ENCODE results near the gene C4orf17. TPM values are rescaled to one million over a fixed set of nuclear protein-coding genes. Genes with fewer than 3 reads are reported as not detected.

Gene C4orf17
- total RNA-seq (2021; fragmentation: NEBNext Ultra II Directional; extraction: Animal tissue kit (Norgen Biotek cat#: 25700)) (not detected in 2 replicates), polyA plus RNA-seq (2011; rRNA removed) (not detected in 2 replicates), polyA minus RNA-seq (2011; rRNA and poly(A)+ RNA removed) (not detected in 2 replicates)
- not detected for polyA plus RNA-seq (2011; cell fraction: cytosol; rRNA removed)
- not detected for polyA plus RNA-seq (2011; cell fraction: nucleus; rRNA removed)
- polyA plus RNA-seq (2012, experiment 1 of 2), result not detected in 4 replicates
- not detected for polyA plus RNA-seq (2012, experiment 2 of 2)
- polyA plus RNA-seq (2013, experiment 1 of 2), result not detected
- polyA plus RNA-seq (2013, experiment 2 of 2), result not detected
- not detected for polyA minus RNA-seq (2011; cell fraction: cytosol; rRNA and poly(A)+ RNA removed)
- not detected for polyA minus RNA-seq (2011; cell fraction: nucleus; rRNA and poly(A)+ RNA removed)
- long read RNA-seq, experiment 1, result 0 reads
- long read RNA-seq, experiment 2, result 0 reads

GRCh38 chr4:99510721-99511120 lies at the start of gene C4orf17:
Gene C4orf17, plus strand, starts transcription at chr4:99511021. Its CDS starts 2,061 bp downstream, at chr4:99513082.
- TF ChIP-seq SRF (IDR thresholded peaks at IDR 0.05; ENCODE audit: low read depth, low read length) (no peak), MAFK (IDR thresholded peaks at IDR 0.05; ENCODE audit: low read depth, low read length) (no peak), POU5F1 (IDR thresholded peaks at IDR 0.05; ENCODE audit: low read depth, low read length) (no peak), YY1 (IDR thresholded peaks at IDR 0.05; ENCODE audit: low read depth, low read length) (no peak), NANOG (IDR thresholded peaks at IDR 0.05; ENCODE audit: insufficient read depth, low read depth, low read length, poor library complexity, severe bottlenecking) (no peak), BRCA1 (IDR thresholded peaks at IDR 0.05; ENCODE audit: low read depth, low read length) (no peak), SP4 (IDR thresholded peaks at IDR 0.05; ENCODE audit: low read length) (no peak), SIX5 (IDR thresholded peaks at IDR 0.05; ENCODE audit: low read depth, low read length) (no peak)
- no peak within 1 kb of the TSS for H2BK12ac ChIP-seq (ENCODE audit: low read depth, low read length)
- H3K4me1 ChIP-seq (replicated peaks in 1 of 4; ENCODE audit: control insufficient read depth in 3 of 4, insufficient read depth in 4 of 4, low read length in 3 of 4), result no peaks in the 10 kb centered on the region
- H3K23ac ChIP-seq (ENCODE audit: insufficient read length), result no peak within 1 kb of the TSS
- no peak within 1 kb of the TSS for H2AK5ac ChIP-seq (ENCODE audit: low read depth, low read length)
- no peak within 1 kb of the TSS for H2AFZ ChIP-seq (ENCODE audit: low read length)
- H2BK20ac ChIP-seq (ENCODE audit: low read length), result no peak within 1 kb of the TSS
- no peak within 1 kb of the TSS for H3K4me3 ChIP-seq (ENCODE audit: extremely low read depth in 1 of 4, insufficient read depth in 2 of 4, low read depth in 3 of 4, low read length in 4 of 4)
- H3K4me2 ChIP-seq (ENCODE audit: insufficient read depth in 1 of 2, low read depth in 2 of 2, low read length in 2 of 2), result no peak within 1 kb of the TSS
- no peaks in the 10 kb centered on the region for H3K9me3 ChIP-seq (ENCODE audit: insufficient read depth in 2 of 2, low read depth in 1 of 2, low read length in 1 of 2)
- H3K36me3 ChIP-seq (ENCODE audit: control insufficient read depth in 2 of 4, insufficient read depth in 4 of 4, low read length in 3 of 4), result no peaks in the 10 kb centered on the region
- no peak within 1 kb of the TSS for H2BK120ac ChIP-seq (replicated peaks; ENCODE audit: low read depth, low read length)
- H4K5ac ChIP-seq (ENCODE audit: insufficient read length, low read depth, low read length), result no peak within 1 kb of the TSS
- no peaks in the 10 kb centered on the region for H3K79me1 ChIP-seq (ENCODE audit: low read depth, low read length)
- no peak within 1 kb of the TSS for H3K27ac ChIP-seq (ENCODE audit: low read depth, low read length)
- H4K20me1 ChIP-seq (replicated peaks in 1 of 2; ENCODE audit: control insufficient read depth in 1 of 2, insufficient read depth in 2 of 2, low read length in 2 of 2), result no peaks in the 10 kb centered on the region
- H3K23me2 ChIP-seq (ENCODE audit: low read depth, low read length), result no peaks in the 10 kb centered on the region
- H3K27me3 ChIP-seq (replicated peaks in 1 of 4; ENCODE audit: control insufficient read depth in 3 of 4, extremely low read depth in 1 of 4, insufficient read depth in 3 of 4, low read length in 3 of 4), result no peaks in the 10 kb centered on the region
- no peak within 1 kb of the TSS for H3K4ac ChIP-seq (replicated peaks; ENCODE audit: insufficient read length, low read depth, low read length)
- H3K9ac ChIP-seq (replicated peaks in 1 of 4; ENCODE audit: extremely low read depth in 1 of 4, low read depth in 3 of 4, low read length in 3 of 4), result no peak within 1 kb of the TSS
- CTCF ChIA-PET (ENCODE audit: partially characterized antibody), result interaction anchor here (0.7 to 1.5 kb wide), 2 partner anchors 20 to 48 kb away, joined by 3 to 5 read pairs; no protein-coding TSS in a partner anchor
- no peak within 1 kb of the TSS for H2BK15ac ChIP-seq (ENCODE audit: low read length)
- DNase-seq (ENCODE audit: low read depth in 1 of 2, low spot score in 2 of 2) (no peak), FAIRE-seq (no peak)
- H2BK5ac ChIP-seq (ENCODE audit: low read depth, low read length), result no peak within 1 kb of the TSS
- 90% methylated on average over 4 of the region's 4 CpGs; no CpG with 5 or more reads in 1 of the 2 experiments for WGBS, 2 experiments (ENCODE audit: extremely low coverage in 1 of 2, insufficient coverage in 1 of 2, insufficient read length in 1 of 2, insufficient replicate concordance in 2 of 2, low coverage in 1 of 2, low lambda C conversion rate in 2 of 2, missing lambda C conversion rate in 1 of 2)
- H4K8ac ChIP-seq (ENCODE audit: extremely low read depth, insufficient read depth, low read length), result no peak within 1 kb of the TSS
- H3K18ac ChIP-seq (ENCODE audit: extremely low read depth, low read length), result no peak within 1 kb of the TSS
- H4K91ac ChIP-seq (replicated peaks; ENCODE audit: insufficient read length, low read length), result no peak within 1 kb of the TSS
- no peak within 1 kb of the TSS for H3K14ac ChIP-seq (ENCODE audit: insufficient read length)
- H3K79me2 ChIP-seq (ENCODE audit: control insufficient read depth in 1 of 2, insufficient read depth in 2 of 2, low read length in 2 of 2), result no peaks in the 10 kb centered on the region
- POLR2A ChIA-PET (ENCODE audit: partially characterized antibody), result no interaction called here
- H3K56ac ChIP-seq (replicated peaks; ENCODE audit: insufficient read length, low read depth, low read length), result no peak within 1 kb of the TSS

Measured in H1 (cell line).